ENCODE measurements around the gene RXFP2.

RXFP2 gene

GRCh38 chr13:31773538-31773937 lies 34.2 kb downstream of the RXFP2 start (continued):
- TF ChIP-seq ZNF23 (tag by site-specific recombination; IDR thresholded peaks at IDR 0.05; ENCODE audit: borderline replicate concordance) = no peak
- TF ChIP-seq ZNF692 (tag by site-specific recombination; IDR thresholded peaks at IDR 0.05) = no peak
- no peak for TF ChIP-seq ZNF654 (tag by site-specific recombination; IDR thresholded peaks at IDR 0.05; ENCODE audit: low read depth)
- TF ChIP-seq ZNF266 (tag by site-specific recombination; IDR thresholded peaks at IDR 0.05; ENCODE audit: low read depth) = no peak
- TF ChIP-seq BCL11A (tag by site-specific recombination; IDR thresholded peaks at IDR 0.05; ENCODE audit: low read depth) = no peak

- H3K4me1 ChIP-seq (ENCODE audit: control insufficient read depth, insufficient read depth, low read length) = no peaks in the 10 kb centered on the region
- no peak overlapping the region for H3K27ac ChIP-seq (ENCODE audit: extremely low read depth, low read depth, low read length)
- H3K4me3 ChIP-seq (ENCODE audit: low read depth, low read length) = no peak overlapping the region
- no peaks in the 10 kb centered on the region for H3K9me3 ChIP-seq (ENCODE audit: control insufficient read depth, insufficient read depth, low read depth, low read length)
- POLR2A ChIA-PET = no interaction called here
- no peaks in the 10 kb centered on the region for H3K36me3 ChIP-seq (ENCODE audit: control insufficient read depth in 2 of 2, insufficient read depth in 1 of 2, low read length in 2 of 2)
- CTCF ChIA-PET = interaction anchor here (0.6 kb wide), 1 partner anchor 573 kb away, joined by 3 read pairs; no protein-coding TSS in a partner anchor
- TF ChIP-seq ZNF362 (tag by site-specific recombination; IDR thresholded peaks at IDR 0.05) = no peak
- no peak for TF ChIP-seq HIC1 (tag by site-specific recombination; IDR thresholded peaks at IDR 0.05)
- TF ChIP-seq ZNF148 (tag by site-specific recombination; IDR thresholded peaks at IDR 0.05; ENCODE audit: borderline replicate concordance) = no peak
- no peak for TF ChIP-seq ZNF398 (tag by site-specific recombination; IDR thresholded peaks at IDR 0.05)
Measured at GRCh38 chr13:31774186-31774750, 34.9 kb downstream of the RXFP2 start.

- no peak for TF ChIP-seq ZNF677 (tag by site-specific recombination; IDR thresholded peaks at IDR 0.05)
- H3K4me1 ChIP-seq (ENCODE audit: control insufficient read depth, insufficient read depth, low read length) = no peaks in the 10 kb centered on the region
- H3K36me3 ChIP-seq (ENCODE audit: control insufficient read depth in 2 of 2, insufficient read depth in 1 of 2, low read length in 2 of 2) = no peaks in the 10 kb centered on the region
- ChIA-PET POLR2A (no interaction called here), CTCF (no interaction called here)
- no peaks in the 10 kb centered on the region for H3K9me3 ChIP-seq (ENCODE audit: control insufficient read depth, insufficient read depth, low read depth, low read length)
- H3K27ac ChIP-seq (ENCODE audit: extremely low read depth, low read depth, low read length) = no peak overlapping the region
- no peak overlapping the region for H3K4me3 ChIP-seq (ENCODE audit: low read depth, low read length)
Measured at GRCh38 chr13:31775148-31775547, 35.8 kb downstream of the RXFP2 start.
